Measurements from ENCODE around the gene TANGO2.

DNA sequence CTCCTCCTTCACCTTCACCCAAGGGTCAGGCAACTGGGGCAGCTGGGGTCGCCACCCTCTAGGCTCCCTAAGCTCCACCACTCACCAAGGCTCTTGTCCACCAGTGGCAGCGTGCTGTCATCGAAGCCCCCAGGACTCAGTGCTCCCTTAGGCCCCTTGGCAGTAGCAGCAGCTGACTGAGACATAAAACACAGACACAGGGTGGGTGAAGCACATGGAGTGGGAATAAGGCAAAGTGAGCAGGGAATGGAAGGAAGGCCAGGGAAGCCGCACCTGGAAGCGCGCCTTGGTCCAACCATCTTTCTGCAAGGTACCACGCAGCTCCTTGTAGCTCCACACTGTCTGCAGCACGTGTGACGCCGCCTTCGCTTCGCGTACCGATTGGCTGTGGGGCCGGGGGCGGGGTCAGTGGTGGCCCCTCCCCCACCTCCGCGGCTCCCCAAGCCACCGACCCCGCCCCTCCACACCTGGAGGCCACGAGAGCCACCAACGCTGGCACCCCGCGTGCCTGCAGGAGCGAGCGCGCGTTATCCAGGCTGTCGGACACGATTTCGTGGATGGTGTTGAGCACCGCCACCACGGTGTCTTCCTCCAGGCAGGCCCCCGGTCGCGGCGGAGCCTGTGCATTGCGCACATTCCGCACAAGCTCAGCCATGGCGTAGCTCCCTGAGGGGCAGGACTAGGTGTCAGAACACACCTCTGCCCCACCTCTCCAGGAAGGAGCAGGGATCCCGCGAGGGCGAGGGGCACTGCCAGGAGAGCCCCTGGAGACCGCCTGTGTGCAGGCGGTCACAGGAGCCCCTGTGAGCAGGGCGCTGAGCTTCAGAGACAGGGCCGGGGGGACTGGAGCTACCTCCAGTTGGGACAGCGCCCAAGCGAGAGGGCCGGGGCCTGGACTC lies 48.0 kb upstream of the TANGO2 start:
- TF ChIP-seq, protein P1, sequence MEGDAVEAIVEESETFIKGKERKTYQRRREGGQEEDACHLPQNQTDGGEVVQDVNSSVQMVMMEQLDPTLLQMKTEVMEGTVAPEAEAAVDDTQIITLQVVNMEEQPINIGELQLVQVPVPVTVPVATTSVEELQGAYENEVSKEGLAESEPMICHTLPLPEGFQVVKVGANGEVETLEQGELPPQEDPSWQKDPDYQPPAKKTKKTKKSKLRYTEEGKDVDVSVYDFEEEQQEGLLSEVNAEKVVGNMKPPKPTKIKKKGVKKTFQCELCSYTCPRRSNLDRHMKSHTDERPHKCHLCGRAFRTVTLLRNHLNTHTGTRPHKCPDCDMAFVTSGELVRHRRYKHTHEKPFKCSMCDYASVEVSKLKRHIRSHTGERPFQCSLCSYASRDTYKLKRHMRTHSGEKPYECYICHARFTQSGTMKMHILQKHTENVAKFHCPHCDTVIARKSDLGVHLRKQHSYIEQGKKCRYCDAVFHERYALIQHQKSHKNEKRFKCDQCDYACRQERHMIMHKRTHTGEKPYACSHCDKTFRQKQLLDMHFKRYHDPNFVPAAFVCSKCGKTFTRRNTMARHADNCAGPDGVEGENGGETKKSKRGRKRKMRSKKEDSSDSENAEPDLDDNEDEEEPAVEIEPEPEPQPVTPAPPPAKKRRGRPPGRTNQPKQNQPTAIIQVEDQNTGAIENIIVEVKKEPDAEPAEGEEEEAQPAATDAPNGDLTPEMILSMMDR (conservative IDR thresholded peaks at IDR 0.05; ENCODE audit: low read depth, low read length): no peak
- TF ChIP-seq EZH2 (IDR thresholded peaks at IDR 0.05; ENCODE audit: borderline replicate concordance, low read depth, low read length, poor library complexity, severe bottlenecking): no peak

Measured in A673 (cell line).